ENCODE results near the gene MSMB.

GRCh38 chr10:46053534-46054434, 7.7 kb upstream of the MSMB start:
- TF ChIP-seq EP300 (IDR thresholded peaks at IDR 0.05) (no peak), POLR2AphosphoS5 (IDR thresholded peaks at IDR 0.05) (no peak)
